HCT116 (cell line): ENCODE data around the gene TMEM80. TPM values are rescaled to one million over a fixed set of nuclear protein-coding genes. Genes with fewer than 3 reads are reported as not detected.

Experiments used
- ATAC-seq: fragments of 200-7000 bp; cut with Tn5 transposase; 2 replicates; pipeline ENCODE4 v1.9.1; 2020; ENCODE audit warnings: mild to moderate bottlenecking, moderate library complexity
- BruUV-seq: library from RNA; stranded (reverse); fragments of 400-500 nt; replicated peaks from 2 replicates; lab custom pipeline; 2021; lab: Mats Ljungman, UMichigan
- CTCF ChIA-PET: fragments of 300-600 bp; sonication (Branson Sonifier 250); formaldehyde crosslinking; loops from one replicate; lab custom pipeline; 2021; ENCODE audit warnings: antibody characterized with exemption; lab: Charles Lee
- POLR2A ChIA-PET: fragments of 300-600, 350-600 bp; sonication (Branson Sonifier 250); formaldehyde crosslinking; loops from one replicate; lab custom pipeline; 2021; ENCODE audit warnings: antibody characterized with exemption; lab: Charles Lee
- RAD21 ChIA-PET, 2 experiments: fragments of 300-600 bp; sonication (Branson Sonifier 250); formaldehyde crosslinking; loops; one replicate each; lab custom pipeline; 2023; ENCODE audit warnings: low total read pairs in 2 of 2; ENCODE audit not compliant: uncharacterized antibody in 2 of 2, unreplicated experiment in 2 of 2, low non-redundant PET in 1 of 2; lab: Charles Lee
- DNase-seq: peaks from one replicate; pipeline ENCODE4 v3.0.0-alpha.2; 2010; ENCODE audit warnings: low read depth, low spot score
- H2AFZ ChIP-seq: fragments of 200-600 bp; shearing (Covaris generic), sonication (generic); 2 replicates; pipeline ENCODE4 v1.6.1; 2017; ENCODE audit warnings: low read depth, mixed run types, mixed read lengths, antibody characterized with exemption, low read length; ENCODE audit not compliant: poor library complexity, severe bottlenecking
- H3K27ac ChIP-seq: 2 replicates; pipeline ENCODE4 v1.5.1; 2012; ENCODE audit warnings: low read depth, low read length
- H3K27me3 ChIP-seq: fragments of 200-600 bp; sonication (generic); 2 replicates; pipeline ENCODE4 v1.6.1; 2016; ENCODE audit warnings: mixed run types, low read length, mixed read lengths; ENCODE audit not compliant: insufficient read depth
- H3K36me3 ChIP-seq, 2 experiments: fragments of 200-500 bp in 1 of 2; fragments of 200-600 bp in 1 of 2; sonication (Bioruptor generic) in 1 of 2; sonication (generic) in 1 of 2; 2 replicates each; pipeline versions ENCODE4 v1.5.1 to v1.6.1; 2014 to 2016; ENCODE audit warnings: low read length in 2 of 2, inconsistent platforms in 1 of 2, mixed read lengths in 1 of 2, mixed run types in 1 of 2; ENCODE audit not compliant: insufficient read depth in 2 of 2, control insufficient read depth in 1 of 2
- H3K4me1 ChIP-seq, 2 experiments: fragments of 200-600 bp in 1 of 2; sonication (generic) in 1 of 2; 2 replicates each; pipeline versions ENCODE4 v1.5.1 to v1.6.1; 2012 to 2017; ENCODE audit warnings: low read length in 2 of 2, inconsistent platforms in 1 of 2, mild to moderate bottlenecking in 1 of 2, mixed read lengths in 1 of 2, mixed run types in 1 of 2, moderate library complexity in 1 of 2; ENCODE audit not compliant: insufficient read depth in 2 of 2, control insufficient read depth in 1 of 2
- H3K4me2 ChIP-seq: fragments of 200-600 bp; sonication (generic); 2 replicates; pipeline ENCODE4 v1.6.1; 2017; ENCODE audit warnings: mixed run types, low read length, mixed read lengths
- H3K4me3 ChIP-seq, 2 experiments: fragments of 200-600 bp in 1 of 2; sonication (generic) in 1 of 2; replicated peaks in 1 of 2; 2 replicates each; pipeline ENCODE4 v1.5.1; 2011 to 2016; ENCODE audit warnings: low read length in 2 of 2, control low read depth in 1 of 2, low read depth in 1 of 2, mild to moderate bottlenecking in 1 of 2, mixed read lengths in 1 of 2, mixed run types in 1 of 2
- H3K79me2 ChIP-seq: fragments of 200-600 bp; sonication (generic); 2 replicates; pipeline ENCODE4 v1.6.1; 2017; ENCODE audit warnings: mild to moderate bottlenecking, mixed run types, low read length, moderate library complexity, mixed read lengths; ENCODE audit not compliant: insufficient read depth
- H3K9ac ChIP-seq: fragments of 200-600 bp; sonication (generic); 2 replicates; pipeline ENCODE4 v1.6.1; 2016; ENCODE audit warnings: low read length, mixed read lengths
- H3K9me2 ChIP-seq: fragments of 200-600 bp; sonication (generic), shearing (Covaris generic); 2 replicates; pipeline ENCODE4 v1.6.1; 2017; ENCODE audit warnings: mixed run types, mild to moderate bottlenecking, moderate library complexity; ENCODE audit not compliant: insufficient read depth
- H3K9me3 ChIP-seq, 2 experiments: fragments of 200-500 bp in 1 of 2; fragments of 200-600 bp in 1 of 2; sonication (Bioruptor generic) in 1 of 2; sonication (generic) in 1 of 2; 2 replicates each; pipeline ENCODE4 v1.6.1; 2014 to 2017; ENCODE audit warnings: low read length in 2 of 2, mixed read lengths in 2 of 2, inconsistent platforms in 1 of 2, low read depth in 1 of 2, mild to moderate bottlenecking in 1 of 2, mixed run types in 1 of 2, moderate library complexity in 1 of 2; ENCODE audit not compliant: control insufficient read depth in 1 of 2, insufficient read depth in 1 of 2
- H4K20me1 ChIP-seq: fragments of 200-600 bp; sonication (generic), shearing (Covaris generic); 2 replicates; pipeline ENCODE4 v1.6.1; 2017; ENCODE audit warnings: mixed run types, mild to moderate bottlenecking, moderate library complexity; ENCODE audit not compliant: insufficient read depth
- ATF3 ChIP-seq: IDR thresholded peaks from 2 replicates; pipeline ENCODE4 v1.6.1; 2012
- CBX3 ChIP-seq: IDR thresholded peaks from 2 replicates; pipeline ENCODE4 v1.6.1; 2012; ENCODE audit warnings: low read depth
- CEBPB ChIP-seq: IDR thresholded peaks from 2 replicates; pipeline ENCODE4 v1.6.1; 2012; ENCODE audit warnings: low read depth
- CTCF ChIP-seq, 3 experiments: fragments of 200-600 bp in 1 of 3; sonication (generic) in 1 of 3; IDR thresholded peaks in 2 of 3; conservative IDR thresholded peaks in 1 of 3; 2 replicates each; pipeline ENCODE4 v1.5.1; 2012 to 2017; ENCODE audit warnings: low read depth in 2 of 3, low read length in 2 of 3, antibody characterized with exemption in 1 of 3, borderline replicate concordance in 1 of 3, control low read depth in 1 of 3, mild to moderate bottlenecking in 1 of 3, mixed read lengths in 1 of 3, mixed run types in 1 of 3, moderate library complexity in 1 of 3; ENCODE audit not compliant: insufficient read depth in 1 of 3
- EGR1 ChIP-seq: IDR thresholded peaks from 2 replicates; pipeline ENCODE4 v1.6.1; 2012; ENCODE audit warnings: low read depth
- EZH2 ChIP-seq: fragments of 200-600 bp; sonication (generic); IDR thresholded peaks from 2 replicates; pipeline ENCODE4 v1.6.1; 2017; ENCODE audit warnings: antibody characterized with exemption, mixed run types
- EZH2phosphoT487 ChIP-seq: fragments of 200-600 bp; IDR thresholded peaks from 2 replicates; pipeline ENCODE4 v1.6.1; 2018; ENCODE audit warnings: antibody characterized with exemption, borderline replicate concordance
- MAX ChIP-seq: IDR thresholded peaks from 2 replicates; pipeline ENCODE4 v1.6.1; 2012
- RAD21 ChIP-seq: IDR thresholded peaks from 2 replicates; pipeline ENCODE4 v1.6.1; 2012; ENCODE audit warnings: low read depth, mild to moderate bottlenecking
- REST ChIP-seq: IDR thresholded peaks from 2 replicates; pipeline ENCODE4 v1.6.1; 2012; ENCODE audit warnings: low read depth
- SP1 ChIP-seq: IDR thresholded peaks from 2 replicates; pipeline ENCODE4 v1.6.1; 2012; ENCODE audit warnings: low read depth
- ZFX ChIP-seq: fragments of 450-650 bp; IDR thresholded peaks from 2 replicates; pipeline ENCODE4 v1.6.1; 2017
- ZNF274 ChIP-seq: fragments of 200-500 bp; sonication (Bioruptor generic); IDR thresholded peaks from 2 replicates; pipeline ENCODE4 v1.6.1; 2014; ENCODE audit warnings: mild to moderate bottlenecking, low read depth, low read length, inconsistent platforms
- intact Hi-C: fragments of 100-400 bp; cut with micrococcal nuclease; formaldehyde crosslinking; loops from 2 replicates; pipeline ENCODE4 v1.10.0; 2022
- total RNA-seq: library from RNA; stranded (reverse); gene quantifications from one replicate; pipeline ENCODE4 v1.2.1, GENCODE V29; 2021; ENCODE audit not compliant: unreplicated experiment

The TMEM80 gene
- total RNA-seq, 1 experiment from 2014 or later = 18.4 TPM

- TF ChIP-seq MAX = no peak
- TF ChIP-seq CTCF (IDR thresholded peaks at IDR 0.05 in 2 of 3, conservative IDR thresholded peaks at IDR 0.05 in 1 of 3; ENCODE audit: borderline replicate concordance in 1 of 3, insufficient read depth in 1 of 3, low read depth in 2 of 3, low read length in 2 of 3) = no peak
- TF ChIP-seq RAD21 = no peak
- no peak for TF ChIP-seq EGR1
- TF ChIP-seq ATF3 = no peak
- BruUV-seq = no TSS peak
- ATAC-seq = no peak
- Histone ChIP-seq H3K9me2 (no peaks in the 10 kb centered on the region), H4K20me1 (no peaks in the 10 kb centered on the region), H3K36me3 (peaks cover 0 to 2% of the 10 kb centered on the region in 2 experiments; a peak in 1 of 4 replicates), H3K9ac (no peak overlapping the region), H3K4me1 (no peaks in the 10 kb centered on the region), H3K4me3 (no peak overlapping the region), H3K9me3 (no peaks in the 10 kb centered on the region), H3K27me3 (no peaks in the 10 kb centered on the region), H3K27ac (no peak overlapping the region), H2AFZ (no peak overlapping the region), H3K4me2 (no peak overlapping the region), H3K79me2 (no peaks in the 10 kb centered on the region)
- ChIA-PET POLR2A (no interaction called here), CTCF (no interaction called here), RAD21 (no interaction called here)
- intact Hi-C loops = no loop called here
- DNase-seq = no peak
Measured at GRCh38 chr11:656426-656825, 39.2 kb upstream of the TMEM80 start.

GRCh38 chr11:656866-657265 lies 38.8 kb upstream of the TMEM80 start:
- Histone ChIP-seq H3K9me3 (no peaks in the 10 kb centered on the region), H3K4me2 (no peak overlapping the region), H3K9me2 (no peaks in the 10 kb centered on the region)
- RAD21 ChIA-PET = no interaction called here
- no peak for TF ChIP-seq SP1
- no peak for TF ChIP-seq ZFX
- TF ChIP-seq ATF3 = no peak
- no peak for TF ChIP-seq ZNF274
- TF ChIP-seq CBX3 = no peak
- TF ChIP-seq EZH2phosphoT487 = no peak
- no peak for TF ChIP-seq REST
- TF ChIP-seq CEBPB = no peak
- no peak for TF ChIP-seq RAD21
- no peak for TF ChIP-seq EZH2
- TF ChIP-seq, all 23 proteins: peak for 0
- ChIA-PET POLR2A (no interaction called here), CTCF (no interaction called here)
- BruUV-seq = no TSS peak
- H3K9ac ChIP-seq = no peak overlapping the region
- no peak overlapping the region for H3K27ac ChIP-seq
- ATAC-seq (no peak), DNase-seq (no peak)
- no peaks in the 10 kb centered on the region for H3K4me1 ChIP-seq
- H4K20me1 ChIP-seq = no peaks in the 10 kb centered on the region
- H3K36me3 ChIP-seq = peaks cover 0 to 2% of the 10 kb centered on the region in 2 experiments; a peak in 1 of 4 replicates
- no peaks in the 10 kb centered on the region for H3K27me3 ChIP-seq
- H3K4me3 ChIP-seq = no peak overlapping the region
- H3K79me2 ChIP-seq = no peaks in the 10 kb centered on the region
- H2AFZ ChIP-seq = no peak overlapping the region
- intact Hi-C loops = no loop called here
